SU-DHL-6 (cell line): ENCODE results near the gene GLIPR1.

Experiments used
- EZH2phosphoT487 ChIP-seq: fragments of 200-600 bp; sonication (generic), shearing (Covaris generic); conservative IDR thresholded peaks from 2 replicates; pipeline ENCODE4 v1.6.1; 2018; ENCODE audit warnings: mild to moderate bottlenecking, antibody characterized with exemption, low read length, moderate library complexity, mixed read lengths
- TF ChIP-seq, protein P1 (sequence below): fragments of 200-600 bp; sonication (generic); IDR thresholded peaks from one replicate; pipeline ENCODE4 v1.5.1; 2017; ENCODE audit warnings: antibody characterized with exemption, mild to moderate bottlenecking, low read length, moderate library complexity; ENCODE audit not compliant: insufficient read depth, poor library complexity, severe bottlenecking

DNA sequence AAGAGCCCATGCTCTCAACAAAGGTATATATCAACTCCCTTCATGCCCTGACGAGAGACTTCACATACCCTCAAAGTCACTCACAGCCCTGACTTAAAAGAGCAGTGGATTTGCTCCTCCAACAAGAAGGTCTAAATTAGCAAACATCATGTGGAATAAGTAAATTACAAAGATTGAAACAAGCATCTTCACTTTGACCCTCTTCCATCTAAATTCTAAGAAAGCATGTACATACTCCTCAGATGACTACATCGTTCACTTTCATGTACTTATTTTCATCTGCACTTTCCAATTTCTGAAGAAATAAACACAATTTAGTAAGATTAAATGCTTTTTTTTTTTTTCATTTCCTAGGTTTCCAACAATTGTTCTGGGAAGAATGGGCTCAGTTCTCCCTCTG lies 69.4 kb downstream of the GLIPR1 start:
- TF ChIP-seq EZH2phosphoT487: no peak
- TF ChIP-seq, protein P1, sequence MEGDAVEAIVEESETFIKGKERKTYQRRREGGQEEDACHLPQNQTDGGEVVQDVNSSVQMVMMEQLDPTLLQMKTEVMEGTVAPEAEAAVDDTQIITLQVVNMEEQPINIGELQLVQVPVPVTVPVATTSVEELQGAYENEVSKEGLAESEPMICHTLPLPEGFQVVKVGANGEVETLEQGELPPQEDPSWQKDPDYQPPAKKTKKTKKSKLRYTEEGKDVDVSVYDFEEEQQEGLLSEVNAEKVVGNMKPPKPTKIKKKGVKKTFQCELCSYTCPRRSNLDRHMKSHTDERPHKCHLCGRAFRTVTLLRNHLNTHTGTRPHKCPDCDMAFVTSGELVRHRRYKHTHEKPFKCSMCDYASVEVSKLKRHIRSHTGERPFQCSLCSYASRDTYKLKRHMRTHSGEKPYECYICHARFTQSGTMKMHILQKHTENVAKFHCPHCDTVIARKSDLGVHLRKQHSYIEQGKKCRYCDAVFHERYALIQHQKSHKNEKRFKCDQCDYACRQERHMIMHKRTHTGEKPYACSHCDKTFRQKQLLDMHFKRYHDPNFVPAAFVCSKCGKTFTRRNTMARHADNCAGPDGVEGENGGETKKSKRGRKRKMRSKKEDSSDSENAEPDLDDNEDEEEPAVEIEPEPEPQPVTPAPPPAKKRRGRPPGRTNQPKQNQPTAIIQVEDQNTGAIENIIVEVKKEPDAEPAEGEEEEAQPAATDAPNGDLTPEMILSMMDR: no peak
